ENCODE measurements around the gene DNAH17. TPM values are rescaled to one million over a fixed set of nuclear protein-coding genes. Genes with fewer than 3 reads are reported as not detected.

The DNAH17 gene
- polyA plus RNA-seq, 1 of the 3 experiments (the other 2 are of a cell fraction) = not detected

GRCh38 chr17:78493853-78494695, 83.1 kb downstream of the DNAH17 start:
- Histone ChIP-seq H3K27me3 (ENCODE audit: insufficient read depth) (no peaks in the 10 kb centered on the region), H3F3A (replicated peaks; ENCODE audit: insufficient read depth) (no peaks in the 10 kb centered on the region), H3K79me2 (ENCODE audit: insufficient read depth) (no peaks in the 10 kb centered on the region), H3K27ac (ENCODE audit: low read depth in 2 of 2, low read length in 1 of 2) (no peak overlapping the region), H3K9ac (no peak overlapping the region), H4K20me1 (ENCODE audit: insufficient read depth) (no peaks in the 10 kb centered on the region), H3K4me2 (no peak overlapping the region), H3K36me3 (replicated peaks in 1 of 2; ENCODE audit: control insufficient read depth in 1 of 2, insufficient read depth in 2 of 2, low read length in 1 of 2) (no peaks in the 10 kb centered on the region), H3K9me2 (no peaks in the 10 kb centered on the region), H3K9me3 (no peaks in the 10 kb centered on the region), H2AFZ (ENCODE audit: low read depth) (no peak overlapping the region), H3K4me3 (ENCODE audit: low read depth in 2 of 2, low read length in 1 of 2) (no peak overlapping the region), H3K4me1 (ENCODE audit: control insufficient read depth in 1 of 2, insufficient read depth in 2 of 2, low read depth in 1 of 2, low read length in 1 of 2) (peaks cover 0 to 16% of the 10 kb centered on the region in 2 experiments; a peak in 1 of 4 replicates)
- ChIA-PET CTCF (interaction anchor here (0.9 to 12.1 kb wide), 6 partner anchors 133 to 477 kb away, joined by 3 to 351 read pairs (median 4); no protein-coding TSS in a partner anchor), POLR2A (no interaction called here)
- TF ChIP-seq RAD21 (IDR thresholded peaks at IDR 0.05; ENCODE audit: low read length) = no peak
- no peak for TF ChIP-seq CHD2 (IDR thresholded peaks at IDR 0.05; ENCODE audit: low read length, partially characterized antibody)
- no peak for TF ChIP-seq RCOR1 (IDR thresholded peaks at IDR 0.05; ENCODE audit: low read length)
- no peak for TF ChIP-seq NRF1 (IDR thresholded peaks at IDR 0.05; ENCODE audit: low read depth, low read length)
- TF ChIP-seq, protein P1, sequence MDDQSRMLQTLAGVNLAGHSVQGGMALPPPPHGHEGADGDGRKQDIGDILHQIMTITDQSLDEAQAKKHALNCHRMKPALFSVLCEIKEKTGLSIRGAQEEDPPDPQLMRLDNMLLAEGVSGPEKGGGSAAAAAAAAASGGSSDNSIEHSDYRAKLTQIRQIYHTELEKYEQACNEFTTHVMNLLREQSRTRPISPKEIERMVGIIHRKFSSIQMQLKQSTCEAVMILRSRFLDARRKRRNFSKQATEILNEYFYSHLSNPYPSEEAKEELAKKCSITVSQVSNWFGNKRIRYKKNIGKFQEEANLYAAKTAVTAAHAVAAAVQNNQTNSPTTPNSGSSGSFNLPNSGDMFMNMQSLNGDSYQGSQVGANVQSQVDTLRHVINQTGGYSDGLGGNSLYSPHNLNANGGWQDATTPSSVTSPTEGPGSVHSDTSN (IDR thresholded peaks at IDR 0.05) = no peak
- DNase-seq = no peak
- WGBS (ENCODE audit: low lambda C conversion rate) = 79% methylated on average over 23 of the region's 42 CpGs

DNA sequence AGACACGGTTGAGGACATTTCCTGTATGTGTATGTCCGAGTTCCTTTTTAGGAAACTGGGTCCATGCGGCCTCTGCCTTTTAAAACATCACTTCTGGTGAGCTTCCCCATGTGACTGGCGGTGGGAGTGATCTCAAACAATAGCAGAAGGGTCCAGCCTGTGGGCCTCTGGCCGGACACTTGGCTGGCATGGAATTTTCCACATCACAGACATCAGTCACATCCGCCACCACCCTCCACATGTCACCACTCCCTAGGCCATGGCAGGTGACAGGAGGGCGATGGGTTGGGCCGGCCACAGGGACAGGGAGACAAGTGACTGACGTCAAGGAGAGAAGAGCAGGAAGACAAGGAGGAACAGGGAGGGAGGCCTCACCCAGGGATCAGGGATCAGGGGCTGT, 83.7 kb downstream of the DNAH17 start:
- Histone ChIP-seq H3K27me3 (ENCODE audit: insufficient read depth) (no peaks in the 10 kb centered on the region), H3K4me2 (no peak overlapping the region), H3K4me1 (ENCODE audit: control insufficient read depth in 1 of 2, insufficient read depth in 2 of 2, low read depth in 1 of 2, low read length in 1 of 2) (peaks cover 0 to 10% of the 10 kb centered on the region in 2 experiments; a peak in 1 of 4 replicates), H3K27ac (ENCODE audit: low read depth in 2 of 2, low read length in 1 of 2) (no peak overlapping the region), H3K79me2 (ENCODE audit: insufficient read depth) (no peaks in the 10 kb centered on the region), H2AFZ (ENCODE audit: low read depth) (no peak overlapping the region), H4K20me1 (ENCODE audit: insufficient read depth) (no peaks in the 10 kb centered on the region), H3K36me3 (replicated peaks in 1 of 2; ENCODE audit: control insufficient read depth in 1 of 2, insufficient read depth in 2 of 2, low read length in 1 of 2) (no peaks in the 10 kb centered on the region), H3K9ac (no peak overlapping the region), H3K9me3 (no peaks in the 10 kb centered on the region), H3K4me3 (ENCODE audit: low read depth in 2 of 2, low read length in 1 of 2) (no peak overlapping the region), H3K9me2 (no peaks in the 10 kb centered on the region), H3F3A (replicated peaks; ENCODE audit: insufficient read depth) (no peaks in the 10 kb centered on the region)
- WGBS (ENCODE audit: low lambda C conversion rate) = 80% methylated on average over 9 of the region's 9 CpGs
- TF ChIP-seq JUND (IDR thresholded peaks at IDR 0.05) (no peak), USF2 (IDR thresholded peaks at IDR 0.05; ENCODE audit: borderline replicate concordance, low read depth, low read length) (no peak), CHD2 (IDR thresholded peaks at IDR 0.05; ENCODE audit: low read length, partially characterized antibody) (no peak), TCF12 (IDR thresholded peaks at IDR 0.05) (no peak), RFX5 (IDR thresholded peaks at IDR 0.05; ENCODE audit: low read length) (no peak), EP300 (IDR thresholded peaks at IDR 0.05; ENCODE audit: borderline replicate concordance in 1 of 2, low read depth in 1 of 2, low read length in 1 of 2) (no peak), YY1 (IDR thresholded peaks at IDR 0.05; ENCODE audit: low read depth) (no peak), ELF1 (IDR thresholded peaks at IDR 0.05) (no peak), SIN3A (IDR thresholded peaks at IDR 0.05; ENCODE audit: borderline replicate concordance, low read depth, low read length) (no peak), NFIC (IDR thresholded peaks at IDR 0.05; ENCODE audit: borderline replicate concordance) (no peak), EZH2phosphoT487 (IDR thresholded peaks at IDR 0.05; ENCODE audit: borderline replicate concordance, low read depth) (no peak), FOXJ3 (CRISPR knock-in tag; IDR thresholded peaks at IDR 0.05) (no peak), FOXM1 (IDR thresholded peaks at IDR 0.05; ENCODE audit: low read depth) (no peak)
- TF ChIP-seq, protein P2, sequence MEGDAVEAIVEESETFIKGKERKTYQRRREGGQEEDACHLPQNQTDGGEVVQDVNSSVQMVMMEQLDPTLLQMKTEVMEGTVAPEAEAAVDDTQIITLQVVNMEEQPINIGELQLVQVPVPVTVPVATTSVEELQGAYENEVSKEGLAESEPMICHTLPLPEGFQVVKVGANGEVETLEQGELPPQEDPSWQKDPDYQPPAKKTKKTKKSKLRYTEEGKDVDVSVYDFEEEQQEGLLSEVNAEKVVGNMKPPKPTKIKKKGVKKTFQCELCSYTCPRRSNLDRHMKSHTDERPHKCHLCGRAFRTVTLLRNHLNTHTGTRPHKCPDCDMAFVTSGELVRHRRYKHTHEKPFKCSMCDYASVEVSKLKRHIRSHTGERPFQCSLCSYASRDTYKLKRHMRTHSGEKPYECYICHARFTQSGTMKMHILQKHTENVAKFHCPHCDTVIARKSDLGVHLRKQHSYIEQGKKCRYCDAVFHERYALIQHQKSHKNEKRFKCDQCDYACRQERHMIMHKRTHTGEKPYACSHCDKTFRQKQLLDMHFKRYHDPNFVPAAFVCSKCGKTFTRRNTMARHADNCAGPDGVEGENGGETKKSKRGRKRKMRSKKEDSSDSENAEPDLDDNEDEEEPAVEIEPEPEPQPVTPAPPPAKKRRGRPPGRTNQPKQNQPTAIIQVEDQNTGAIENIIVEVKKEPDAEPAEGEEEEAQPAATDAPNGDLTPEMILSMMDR (IDR thresholded peaks at IDR 0.05) = no peak
- TF ChIP-seq, protein P3, sequence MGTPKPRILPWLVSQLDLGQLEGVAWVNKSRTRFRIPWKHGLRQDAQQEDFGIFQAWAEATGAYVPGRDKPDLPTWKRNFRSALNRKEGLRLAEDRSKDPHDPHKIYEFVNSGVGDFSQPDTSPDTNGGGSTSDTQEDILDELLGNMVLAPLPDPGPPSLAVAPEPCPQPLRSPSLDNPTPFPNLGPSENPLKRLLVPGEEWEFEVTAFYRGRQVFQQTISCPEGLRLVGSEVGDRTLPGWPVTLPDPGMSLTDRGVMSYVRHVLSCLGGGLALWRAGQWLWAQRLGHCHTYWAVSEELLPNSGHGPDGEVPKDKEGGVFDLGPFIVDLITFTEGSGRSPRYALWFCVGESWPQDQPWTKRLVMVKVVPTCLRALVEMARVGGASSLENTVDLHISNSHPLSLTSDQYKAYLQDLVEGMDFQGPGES (IDR thresholded peaks at IDR 0.05; ENCODE audit: low read depth, low read length) = no peak
- CTCF ChIA-PET = interaction anchor here (0.9 to 12.1 kb wide), 5 partner anchors 132 to 478 kb away, joined by 3 to 351 read pairs (median 4); no protein-coding TSS in a partner anchor
- DNase-seq = no peak
- POLR2A ChIA-PET = no interaction called here

Measured in SK-N-SH (cell line).